ENCODE measurements around the gene ZNF546.
"Not testable (repeated sequence)": the region's sequence is repeated elsewhere in the genome, so short reads cannot be mapped to it uniquely, and the experiment has no call there.

ZNF546 gene

GRCh38 chr19:39996811-39997637 lies at the start of gene ZNF546:
Gene ZNF546, plus strand, starts transcription at chr19:39997060. Its CDS starts 1,267 bp downstream, at chr19:39998327.
- Histone ChIP-seq H3K4me1 (ENCODE audit: control insufficient read depth, insufficient read depth, low read length) (no peaks in the 10 kb centered on the region), H3K9ac (ENCODE audit: low read length) (peak within 1 kb of the TSS; percentile 83), H3K36me3 (ENCODE audit: control insufficient read depth, insufficient read depth, low read length) (no peaks in the 10 kb centered on the region), H3K9me3 (ENCODE audit: control insufficient read depth, insufficient read depth, low read depth, low read length) (peaks cover 26% of the 10 kb centered on the region), H3K4me3 (ENCODE audit: low read depth, low read length) (peak within 1 kb of the TSS; percentile 90), H3K27me3 (ENCODE audit: control insufficient read depth, insufficient read depth, low read length) (no peaks in the 10 kb centered on the region), H3K27ac (ENCODE audit: low read depth, low read length) (0 out of 2 replicates have a peak within 1 kb of the TSS, but pooled peaks have one; percentile 22)

DNA sequence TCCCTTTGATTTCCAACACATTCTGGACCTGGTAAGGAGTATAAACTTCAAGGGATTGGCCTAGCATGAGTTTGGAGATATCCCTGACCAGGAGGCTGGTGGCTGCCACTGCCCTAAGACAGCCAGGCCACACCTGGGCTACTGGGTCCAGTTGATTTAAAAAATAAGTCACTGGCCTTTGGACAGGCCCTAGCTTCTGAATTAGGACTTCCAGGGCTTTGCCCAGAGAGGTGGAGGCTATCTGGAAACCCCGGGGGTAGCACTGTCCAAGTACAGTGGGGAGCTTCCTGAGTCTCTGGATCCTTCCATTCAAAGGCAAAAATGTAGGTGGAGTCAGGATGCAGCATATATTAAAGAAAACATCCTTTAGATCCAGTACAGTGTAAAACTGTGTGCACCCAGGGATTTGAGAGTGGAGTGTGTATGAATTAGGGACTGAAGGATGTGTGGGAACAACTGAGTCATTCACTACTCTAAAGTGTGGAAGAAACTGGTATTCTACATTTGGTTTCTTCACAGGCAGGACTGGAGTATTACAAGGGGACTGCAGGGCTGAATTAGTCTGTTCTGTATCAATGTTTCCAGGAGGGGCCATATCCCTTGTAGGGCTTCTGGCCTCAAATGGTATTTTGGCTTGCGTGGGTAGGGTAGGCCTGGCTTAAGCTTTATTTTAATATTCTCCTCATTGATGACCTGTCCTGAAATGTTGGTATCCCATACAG lies 47.7 kb upstream of the ZNF546 start:
- no peaks in the 10 kb centered on the region for H3K36me3 ChIP-seq (ENCODE audit: control insufficient read depth, insufficient read depth, low read length)
- peaks cover 6% of the 10 kb centered on the region; the same call in 1 of the 2 replicates for H3K9me3 ChIP-seq (ENCODE audit: control insufficient read depth, insufficient read depth, low read depth, low read length)
- no peaks in the 10 kb centered on the region for H3K27me3 ChIP-seq (ENCODE audit: control insufficient read depth, insufficient read depth, low read length)
- no peaks in the 10 kb centered on the region for H3K4me1 ChIP-seq (ENCODE audit: control insufficient read depth, insufficient read depth, low read length)
- no peak overlapping the region for H3K4me3 ChIP-seq (ENCODE audit: low read depth, low read length)
- H3K27ac ChIP-seq (ENCODE audit: low read depth, low read length) = no peak overlapping the region
- no peak overlapping the region for H3K9ac ChIP-seq (ENCODE audit: low read length)

- Histone ChIP-seq H3K27me3 (ENCODE audit: control insufficient read depth, insufficient read depth, low read length) (no peaks in the 10 kb centered on the region), H3K9me3 (ENCODE audit: control insufficient read depth, insufficient read depth, low read depth, low read length) (peaks cover 6% of the 10 kb centered on the region; the same call in 1 of the 2 replicates), H3K27ac (ENCODE audit: low read depth, low read length) (no peak overlapping the region), H3K4me3 (ENCODE audit: low read depth, low read length) (no peak overlapping the region), H3K36me3 (ENCODE audit: control insufficient read depth, insufficient read depth, low read length) (no peaks in the 10 kb centered on the region), H3K9ac (ENCODE audit: low read length) (no peak overlapping the region), H3K4me1 (ENCODE audit: control insufficient read depth, insufficient read depth, low read length) (no peaks in the 10 kb centered on the region)
Observed at GRCh38 chr19:39951065-39951650, 45.7 kb upstream of the ZNF546 start.

- Histone ChIP-seq H3K9ac (ENCODE audit: low read length) (no peak overlapping the region), H3K36me3 (ENCODE audit: control insufficient read depth, insufficient read depth, low read length) (no peaks in the 10 kb centered on the region), H3K9me3 (ENCODE audit: control insufficient read depth, insufficient read depth, low read depth, low read length) (peaks cover 6% of the 10 kb centered on the region; the same call in 1 of the 2 replicates), H3K4me1 (ENCODE audit: control insufficient read depth, insufficient read depth, low read length) (no peaks in the 10 kb centered on the region), H3K27me3 (ENCODE audit: control insufficient read depth, insufficient read depth, low read length) (no peaks in the 10 kb centered on the region), H3K27ac (ENCODE audit: low read depth, low read length) (no peak overlapping the region), H3K4me3 (ENCODE audit: low read depth, low read length) (no peak overlapping the region)
Observed at GRCh38 chr19:39951686-39952085, 45.2 kb upstream of the ZNF546 start.

GRCh38 chr19:39953915-39954314 lies 42.9 kb upstream of the ZNF546 start:
- Histone ChIP-seq H3K4me1 (ENCODE audit: control insufficient read depth, insufficient read depth, low read length) (peaks cover 2% of the 10 kb centered on the region), H3K9me3 (ENCODE audit: control insufficient read depth, insufficient read depth, low read depth, low read length) (peaks cover 6% of the 10 kb centered on the region; the same call in 1 of the 2 replicates), H3K4me3 (ENCODE audit: low read depth, low read length) (no peak overlapping the region), H3K9ac (ENCODE audit: low read length) (no peak overlapping the region), H3K27ac (ENCODE audit: low read depth, low read length) (no peak overlapping the region), H3K27me3 (ENCODE audit: control insufficient read depth, insufficient read depth, low read length) (no peaks in the 10 kb centered on the region), H3K36me3 (ENCODE audit: control insufficient read depth, insufficient read depth, low read length) (no peaks in the 10 kb centered on the region)

DNA sequence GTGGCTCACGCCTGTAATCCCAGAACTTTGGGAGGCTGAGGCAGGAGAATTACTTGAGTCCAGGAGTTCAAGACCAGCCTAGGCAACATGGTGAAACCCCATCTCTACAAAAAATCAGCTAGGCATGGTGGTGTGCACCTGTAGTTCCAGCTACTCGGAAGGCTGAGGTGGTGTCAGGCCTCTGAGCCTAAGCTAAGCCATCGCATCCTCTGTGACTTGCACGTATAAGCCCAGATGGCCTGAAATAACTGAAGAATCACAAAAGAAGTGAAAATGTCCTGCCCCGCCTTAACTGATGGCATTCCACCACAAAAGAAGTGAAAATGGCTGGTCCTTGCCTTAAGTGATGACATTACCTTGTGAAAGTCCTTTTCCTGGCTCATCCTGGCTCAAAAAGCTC lies 39.0 kb upstream of the ZNF546 start:
- not testable (repeated sequence) for H3K4me3 ChIP-seq (ENCODE audit: low read depth, low read length); H3K27ac ChIP-seq (ENCODE audit: low read depth, low read length); H3K27me3 ChIP-seq (ENCODE audit: control insufficient read depth, insufficient read depth, low read length); H3K9me3 ChIP-seq (ENCODE audit: control insufficient read depth, insufficient read depth, low read depth, low read length); H3K9ac ChIP-seq (ENCODE audit: low read length); H3K36me3 ChIP-seq (ENCODE audit: control insufficient read depth, insufficient read depth, low read length)
- H3K4me1 ChIP-seq (ENCODE audit: control insufficient read depth, insufficient read depth, low read length) = peaks cover 18% of the 10 kb centered on the region

DNA sequence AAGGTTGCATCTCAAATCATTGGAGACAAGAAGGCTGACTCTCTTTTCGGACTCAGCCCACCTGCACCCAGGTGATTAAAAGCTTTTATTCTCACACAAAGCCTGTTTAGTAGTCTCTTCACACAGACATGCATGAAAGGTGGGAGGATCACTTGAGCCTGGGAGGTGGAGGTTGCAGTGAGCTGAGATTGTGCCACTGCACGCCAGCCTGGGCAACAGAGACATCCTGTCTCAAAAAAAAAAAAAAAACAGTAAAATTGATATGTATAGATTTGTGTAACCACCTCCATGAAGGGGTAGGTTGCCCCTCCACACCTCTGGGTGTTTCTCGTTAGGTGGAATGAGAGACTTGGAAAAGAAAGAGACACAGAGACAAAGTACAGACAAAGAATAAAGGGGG lies 37.9 kb upstream of the ZNF546 start:
- H3K36me3 ChIP-seq (ENCODE audit: control insufficient read depth, insufficient read depth, low read length); H3K27me3 ChIP-seq (ENCODE audit: control insufficient read depth, insufficient read depth, low read length); H3K4me3 ChIP-seq (ENCODE audit: low read depth, low read length); H3K9me3 ChIP-seq (ENCODE audit: control insufficient read depth, insufficient read depth, low read depth, low read length): not testable (repeated sequence)
- Histone ChIP-seq H3K9ac (ENCODE audit: low read length) (peak overlapping the region; percentile 57), H3K4me1 (ENCODE audit: control insufficient read depth, insufficient read depth, low read length) (peaks cover 18% of the 10 kb centered on the region), H3K27ac (ENCODE audit: low read depth, low read length) (peak overlapping the region; percentile 47; the same call in 1 of the 2 replicates)

- not testable (repeated sequence) for H3K27me3 ChIP-seq (ENCODE audit: control insufficient read depth, insufficient read depth, low read length); H3K4me3 ChIP-seq (ENCODE audit: low read depth, low read length); H3K9me3 ChIP-seq (ENCODE audit: control insufficient read depth, insufficient read depth, low read depth, low read length); H3K36me3 ChIP-seq (ENCODE audit: control insufficient read depth, insufficient read depth, low read length)
- Histone ChIP-seq H3K9ac (ENCODE audit: low read length) (peak overlapping the region; percentile 57), H3K4me1 (ENCODE audit: control insufficient read depth, insufficient read depth, low read length) (peaks cover 18% of the 10 kb centered on the region), H3K27ac (ENCODE audit: low read depth, low read length) (peak overlapping the region; percentile 47; the same call in 1 of the 2 replicates)
Observed at GRCh38 chr19:39959407-39959806, 37.5 kb upstream of the ZNF546 start.

DNA sequence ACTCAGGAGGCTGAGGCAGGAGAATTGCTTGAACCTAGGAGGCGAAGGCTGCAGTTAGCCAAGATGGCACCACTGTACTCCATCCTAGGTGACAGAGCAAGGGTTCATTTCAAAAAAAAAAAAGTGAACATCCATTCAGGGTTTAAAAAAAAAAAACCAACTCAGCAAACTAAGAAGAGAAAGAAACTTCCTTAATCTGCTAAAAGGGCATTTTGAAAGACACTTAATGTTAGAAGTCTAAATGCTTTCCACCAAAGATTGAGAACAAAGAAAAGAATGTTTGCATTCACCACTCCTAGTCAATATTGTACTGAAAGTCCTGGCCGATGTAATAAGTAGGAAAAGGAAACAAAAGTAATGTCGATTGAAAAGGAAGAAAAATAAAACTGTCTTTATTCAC lies 33.0 kb upstream of the ZNF546 start:
- no peaks in the 10 kb centered on the region for H3K27me3 ChIP-seq (ENCODE audit: control insufficient read depth, insufficient read depth, low read length)
- H3K9ac ChIP-seq (ENCODE audit: low read length) = no peak overlapping the region
- H3K36me3 ChIP-seq (ENCODE audit: control insufficient read depth, insufficient read depth, low read length) = no peaks in the 10 kb centered on the region
- H3K9me3 ChIP-seq (ENCODE audit: control insufficient read depth, insufficient read depth, low read depth, low read length) = no peaks in the 10 kb centered on the region
- peaks cover 16% of the 10 kb centered on the region for H3K4me1 ChIP-seq (ENCODE audit: control insufficient read depth, insufficient read depth, low read length)
- no peak overlapping the region for H3K4me3 ChIP-seq (ENCODE audit: low read depth, low read length)
- H3K27ac ChIP-seq (ENCODE audit: low read depth, low read length) = no peak overlapping the region

DNA sequence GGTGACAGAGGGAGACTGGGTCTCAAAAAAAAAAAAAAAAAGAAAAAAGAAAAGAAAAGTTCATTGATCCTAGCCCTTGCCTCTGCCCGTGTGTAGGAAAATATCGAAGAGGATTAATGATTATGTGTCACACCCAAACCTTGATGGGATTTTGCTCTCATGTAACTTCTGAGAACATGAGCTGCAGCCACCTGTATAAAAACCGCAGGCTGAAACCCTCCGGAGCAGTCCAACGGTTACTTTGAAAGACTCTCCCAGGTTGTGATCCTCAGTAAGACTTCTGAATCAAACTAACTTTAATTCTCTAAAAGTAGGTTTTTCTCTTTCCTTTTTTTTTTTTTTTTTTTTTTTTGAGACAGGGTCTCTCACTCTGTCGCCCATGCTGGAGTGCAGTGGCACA lies 30.2 kb upstream of the ZNF546 start:
- H3K4me3 ChIP-seq (ENCODE audit: low read depth, low read length) = no peak overlapping the region
- no peak overlapping the region for H3K9ac ChIP-seq (ENCODE audit: low read length)
- no peaks in the 10 kb centered on the region for H3K27me3 ChIP-seq (ENCODE audit: control insufficient read depth, insufficient read depth, low read length)
- no peaks in the 10 kb centered on the region for H3K36me3 ChIP-seq (ENCODE audit: control insufficient read depth, insufficient read depth, low read length)
- H3K4me1 ChIP-seq (ENCODE audit: control insufficient read depth, insufficient read depth, low read length) = peaks cover 4% of the 10 kb centered on the region; the same call in 1 of the 2 replicates
- no peak overlapping the region for H3K27ac ChIP-seq (ENCODE audit: low read depth, low read length)
- H3K9me3 ChIP-seq (ENCODE audit: control insufficient read depth, insufficient read depth, low read depth, low read length) = no peaks in the 10 kb centered on the region

GRCh38 chr19:39967561-39967960 lies 29.3 kb upstream of the ZNF546 start:
- H3K9ac ChIP-seq (ENCODE audit: low read length) = no peak overlapping the region
- peaks cover 6% of the 10 kb centered on the region for H3K36me3 ChIP-seq (ENCODE audit: control insufficient read depth, insufficient read depth, low read length)
- H3K9me3 ChIP-seq (ENCODE audit: control insufficient read depth, insufficient read depth, low read depth, low read length) = no peaks in the 10 kb centered on the region
- no peak overlapping the region for H3K4me3 ChIP-seq (ENCODE audit: low read depth, low read length)
- H3K27ac ChIP-seq (ENCODE audit: low read depth, low read length) = no peak overlapping the region
- H3K4me1 ChIP-seq (ENCODE audit: control insufficient read depth, insufficient read depth, low read length) = peaks cover 4% of the 10 kb centered on the region; the same call in 1 of the 2 replicates
- no peaks in the 10 kb centered on the region for H3K27me3 ChIP-seq (ENCODE audit: control insufficient read depth, insufficient read depth, low read length)

Data from HUES6 (cell line).